Ecto neural progenitor cell (in vitro differentiated cells): ENCODE data around the gene LGALS13.

Source experiments
- DNase-seq: peaks from one replicate; pipeline ENCODE4 v3.0.0-alpha.2; 2018; ENCODE audit warnings: low spot score

The LGALS13 gene

DNA sequence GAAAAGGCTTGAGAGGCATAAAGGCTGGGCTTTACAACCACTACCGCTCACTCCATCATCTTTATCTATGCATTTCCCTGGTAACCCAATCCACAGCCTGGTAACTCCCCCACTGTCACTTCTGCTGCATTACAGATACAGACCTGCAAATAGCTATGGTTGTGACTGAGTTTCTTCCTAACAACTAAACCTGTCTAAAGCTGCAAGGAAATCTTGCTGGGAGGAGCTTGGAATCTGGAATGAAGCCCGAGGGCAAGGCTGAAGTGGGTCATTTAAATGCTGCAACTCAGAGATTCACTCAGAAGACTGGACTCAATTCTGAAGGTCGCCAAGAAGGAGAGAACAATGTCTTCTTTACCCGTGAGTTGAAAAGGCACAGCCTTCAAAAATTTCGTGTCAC is at the start of gene LGALS13:
LGALS13 (plus strand) TSS at position 301 of the 400 bp plus-strand sequence; CDS start at position 346, 45 bp downstream.
- no peak for DNase-seq

GRCh38 chr19:39553082-39553652 is 49.2 kb upstream of the LGALS13 start:
- no peak for DNase-seq

DNA sequence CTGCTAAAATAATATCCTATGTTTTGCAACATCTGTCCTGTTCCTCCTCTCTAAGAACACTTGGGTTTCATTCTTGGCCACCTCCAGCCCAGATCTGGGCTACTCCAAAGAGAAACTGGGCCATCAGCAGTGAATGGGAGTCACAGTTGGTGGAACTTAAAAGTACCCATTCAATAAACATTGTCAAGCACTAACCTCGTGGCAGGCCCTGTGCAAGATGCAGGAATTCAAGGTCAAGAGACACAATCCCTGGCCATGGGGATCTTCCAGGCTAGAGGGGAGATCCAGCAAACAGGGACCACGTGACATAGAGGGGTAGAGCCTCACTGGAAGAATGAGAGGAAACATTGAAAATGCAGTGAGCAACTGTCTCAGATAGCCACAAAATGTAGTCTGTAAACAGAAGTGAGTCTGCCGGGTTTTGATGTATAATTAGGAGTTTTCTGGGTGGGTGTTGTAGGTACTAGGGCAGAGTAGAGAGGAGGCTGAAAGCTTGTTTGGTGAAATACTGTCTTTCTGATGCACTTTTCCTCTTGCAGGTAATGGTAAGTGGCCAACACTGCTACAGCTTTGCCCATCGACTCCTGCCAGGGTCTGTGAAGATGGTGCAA is 47.5 kb upstream of the LGALS13 start:
- no peak for DNase-seq

DNA sequence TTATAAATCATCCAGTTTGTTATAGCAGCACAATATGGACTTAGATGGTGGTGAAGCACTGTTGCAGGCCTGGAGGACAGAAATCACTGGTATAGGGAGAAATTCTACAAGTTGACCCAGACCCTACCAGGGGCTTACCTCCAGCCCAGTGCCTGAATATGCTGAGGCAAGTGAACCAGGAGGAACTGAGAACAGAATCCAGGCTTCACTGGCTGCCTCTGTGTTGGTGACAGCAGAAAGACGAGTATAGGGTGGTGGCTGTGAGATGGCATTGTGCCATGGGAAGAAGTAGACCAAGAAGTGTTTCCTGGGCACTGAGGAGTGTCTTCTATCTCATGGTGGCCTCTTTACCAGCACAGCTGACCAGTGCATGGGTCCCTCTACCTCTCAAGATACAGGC is 46.4 kb upstream of the LGALS13 start:
- DNase-seq = no peak

- no peak for DNase-seq
These were observed 44.3 kb upstream of the LGALS13 start for GRCh38 chr19:39557811-39558623.

DNA sequence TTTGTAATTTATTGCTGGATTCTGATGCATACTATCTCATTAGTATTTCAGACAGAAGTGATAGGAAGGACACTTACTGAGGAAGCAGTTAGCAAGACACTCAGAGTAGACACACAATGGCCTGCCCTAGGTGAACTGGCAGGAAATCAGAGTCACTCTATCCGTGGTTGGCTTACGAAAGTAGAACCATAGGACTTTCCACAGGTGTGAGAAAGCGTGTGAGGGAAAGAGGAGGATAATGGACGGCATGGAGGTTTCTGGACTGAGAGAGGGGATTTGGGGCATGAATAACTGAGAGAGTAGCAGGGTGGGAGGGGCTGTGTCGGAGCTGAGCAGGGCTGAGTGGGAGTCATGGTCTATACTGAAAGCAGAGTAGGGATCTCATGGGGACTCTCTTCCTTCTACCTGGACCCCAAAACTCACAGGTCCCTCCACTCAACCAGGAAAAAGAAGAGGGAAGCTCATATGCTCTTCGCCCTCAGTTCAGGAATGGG is 43.7 kb upstream of the LGALS13 start:
- no peak for DNase-seq

- DNase-seq = no peak
These were observed 38.9 kb upstream of the LGALS13 start for GRCh38 chr19:39563408-39563807.

- DNase-seq = no peak
These were observed 36.3 kb upstream of the LGALS13 start for GRCh38 chr19:39566064-39566463.

GRCh38 chr19:39568604-39569003 is 33.7 kb upstream of the LGALS13 start:
- DNase-seq = no peak

DNA sequence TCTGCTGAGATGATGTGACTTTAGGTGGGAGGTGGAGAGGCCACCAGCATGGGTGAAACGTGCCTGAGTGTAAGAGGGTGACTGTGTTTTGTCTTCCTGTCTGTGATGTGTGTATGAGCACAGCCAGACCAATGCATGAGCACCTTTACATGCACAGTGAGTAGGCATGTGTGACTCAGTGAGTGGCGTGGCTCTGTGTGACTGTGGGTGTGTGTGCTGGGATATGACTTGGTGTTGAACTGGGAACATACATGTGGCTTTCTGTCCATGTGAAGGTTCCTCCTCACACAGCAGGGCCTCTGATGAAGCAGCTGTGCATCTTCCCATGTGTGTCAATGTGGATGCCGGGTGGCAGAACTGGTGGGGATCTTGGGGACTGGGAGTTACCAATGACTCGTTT is 19.9 kb upstream of the LGALS13 start:
- no peak for DNase-seq

DNA sequence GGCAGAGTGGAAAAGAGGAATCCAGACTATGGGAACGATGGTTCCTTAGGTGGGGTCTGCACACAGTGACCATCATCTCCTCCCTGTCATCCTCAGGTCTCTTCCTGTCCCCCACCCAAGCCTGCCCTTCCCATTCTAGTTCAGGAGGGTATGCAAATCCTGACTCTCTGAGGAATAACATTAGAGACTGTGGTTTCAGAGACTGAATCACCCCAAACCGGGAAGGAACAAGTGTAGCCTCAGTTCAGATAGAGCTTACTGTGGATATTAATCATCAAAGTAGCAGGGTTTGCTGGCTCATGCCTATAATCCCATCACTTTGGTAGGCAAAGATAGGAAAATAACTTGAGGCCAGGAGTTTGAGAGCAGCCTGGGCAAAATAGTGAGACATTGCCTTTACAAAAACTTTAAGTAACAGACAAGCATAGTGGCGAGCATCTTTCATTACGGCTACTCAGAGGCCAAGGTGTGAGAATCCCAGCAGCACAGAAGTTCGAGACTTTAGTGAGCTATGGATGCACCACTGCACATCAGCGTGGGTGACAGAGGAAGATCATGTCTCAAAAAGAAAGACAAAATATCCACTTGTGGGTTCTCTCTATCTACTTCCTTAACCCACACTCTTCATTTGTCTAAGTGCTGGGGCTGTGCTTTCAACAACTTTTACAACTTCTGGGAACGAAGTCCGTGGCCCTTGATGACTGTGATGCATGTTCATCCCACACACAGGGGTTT is 19.3 kb upstream of the LGALS13 start:
- no peak for DNase-seq

DNA sequence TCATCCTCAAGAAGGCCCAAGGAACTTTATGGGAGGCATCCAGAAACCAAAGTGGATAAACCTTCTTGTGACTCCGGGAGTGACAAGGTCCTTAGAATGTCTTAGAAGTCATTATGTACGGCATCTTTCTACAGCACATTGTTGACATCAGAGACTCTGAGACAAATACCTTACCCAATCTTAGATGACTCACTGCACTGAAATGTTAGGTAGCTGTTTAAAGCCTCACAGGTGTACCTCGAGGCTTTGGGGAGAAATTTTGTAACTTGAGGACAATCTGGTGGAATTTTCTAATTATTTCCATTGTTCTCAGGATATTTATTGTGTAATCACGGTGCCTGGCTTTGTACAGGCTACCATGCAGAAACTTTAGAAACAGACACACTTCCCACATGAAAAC is 14.8 kb upstream of the LGALS13 start:
- DNase-seq = no peak

DNA sequence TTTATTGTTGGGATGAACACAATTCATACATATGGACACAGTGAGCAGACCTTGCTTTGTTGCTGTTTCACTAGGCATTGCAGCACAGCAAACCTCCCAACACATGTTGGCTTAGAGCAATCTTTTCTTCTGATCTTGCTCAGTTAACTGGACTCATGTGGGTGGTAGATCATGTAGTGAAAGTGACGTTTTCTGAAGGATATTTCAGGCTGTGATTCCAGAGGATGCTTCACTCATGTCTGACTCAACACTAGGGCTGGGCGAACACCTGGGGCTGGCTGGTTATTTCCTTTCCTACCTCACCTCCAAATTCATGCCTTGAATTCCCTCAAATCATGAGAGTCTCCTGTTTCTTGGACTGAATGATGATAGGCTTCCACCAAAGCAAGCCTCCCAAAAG is 14.3 kb upstream of the LGALS13 start:
- no peak for DNase-seq

GRCh38 chr19:39590265-39590664 is 12.1 kb upstream of the LGALS13 start:
- DNase-seq = no peak

DNA sequence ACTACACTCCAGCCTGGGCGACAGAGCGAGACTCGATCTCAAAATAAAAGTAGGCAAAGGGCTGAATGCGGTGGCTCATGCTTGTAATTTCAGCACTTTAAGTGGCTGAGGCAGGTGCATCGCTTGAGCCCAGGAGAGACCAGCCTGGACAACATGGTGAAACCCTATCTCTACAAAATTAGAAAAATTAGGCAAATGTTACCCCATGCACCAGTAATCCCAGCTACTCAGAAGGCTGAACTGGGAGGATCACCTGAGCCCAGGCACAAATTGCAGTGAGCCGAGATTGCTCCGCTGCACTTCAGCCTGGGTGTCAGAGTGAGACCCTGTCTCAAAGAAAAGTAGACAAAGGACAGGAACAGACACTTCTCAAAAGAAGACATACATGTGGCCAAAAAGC is 9.9 kb upstream of the LGALS13 start:
- DNase-seq = no peak

GRCh38 chr19:39595950-39596349 is 6.4 kb upstream of the LGALS13 start:
- DNase-seq = no peak

DNA sequence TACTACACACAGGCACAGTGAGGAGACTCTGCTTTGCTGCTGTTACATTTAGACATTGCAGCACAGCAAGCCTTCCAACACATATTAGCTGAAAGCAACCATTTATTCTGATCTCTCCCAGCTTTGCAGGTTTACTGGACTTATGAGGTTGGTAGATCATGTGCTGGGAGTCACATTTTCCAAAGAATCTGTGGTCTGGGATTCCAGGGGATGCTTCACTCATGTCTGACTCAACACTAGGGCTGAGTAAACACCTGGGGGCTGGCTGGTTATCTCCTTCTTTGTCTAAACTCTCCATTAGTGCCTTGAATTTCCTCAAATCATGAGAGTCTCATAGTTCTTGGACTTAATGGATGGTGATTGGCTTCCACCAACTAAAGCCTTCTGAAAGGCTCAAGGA is 5.4 kb upstream of the LGALS13 start:
- DNase-seq = no peak

- peak; percentile 48 for DNase-seq
These were observed 3.2 kb upstream of the LGALS13 start for GRCh38 chr19:39599116-39599515.

GRCh38 chr19:39603825-39604224 is 1.5 kb downstream of the LGALS13 start:
- DNase-seq = no peak

- DNase-seq = no peak
These were observed 4.7 kb downstream of the LGALS13 start for GRCh38 chr19:39607021-39607420.

GRCh38 chr19:39607561-39607960 is 5.2 kb downstream of the LGALS13 start:
- no peak for DNase-seq

- no peak for DNase-seq
These were observed 11.3 kb downstream of the LGALS13 start for GRCh38 chr19:39613597-39613996.

- DNase-seq = no peak
These were observed 15.4 kb downstream of the LGALS13 start for GRCh38 chr19:39617745-39618144.
